ENCODE measurements around the gene PIP5K1A.

Gene PIP5K1A

DNA sequence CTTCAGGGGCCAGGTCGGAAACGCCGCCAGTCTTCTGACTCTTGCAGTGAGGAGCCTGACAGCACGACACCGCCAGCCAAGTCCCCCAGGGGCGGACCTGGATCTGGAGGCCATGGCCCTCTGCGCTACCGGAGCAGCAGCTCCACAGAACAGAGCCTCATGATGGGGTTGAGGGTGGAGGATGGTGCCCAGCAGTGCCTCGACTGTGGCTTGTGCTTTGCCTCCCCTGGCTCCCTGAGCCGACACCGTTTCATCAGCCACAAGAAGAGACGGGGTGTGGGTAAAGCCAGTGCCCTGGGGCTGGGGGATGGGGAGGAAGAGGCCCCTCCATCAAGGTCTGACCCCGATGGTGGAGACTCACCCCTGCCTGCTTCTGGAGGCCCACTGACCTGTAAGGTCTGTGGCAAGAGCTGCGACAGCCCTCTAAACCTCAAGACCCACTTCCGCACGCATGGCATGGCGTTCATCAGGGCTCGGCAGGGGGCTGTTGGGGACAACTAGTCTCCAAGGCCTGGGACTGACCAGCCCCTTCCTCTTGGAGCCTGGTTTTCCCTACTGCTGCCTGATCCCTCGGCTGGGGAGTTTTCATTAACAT lies 92.5 kb downstream of the PIP5K1A start:
- DNase-seq = no peak

DNA sequence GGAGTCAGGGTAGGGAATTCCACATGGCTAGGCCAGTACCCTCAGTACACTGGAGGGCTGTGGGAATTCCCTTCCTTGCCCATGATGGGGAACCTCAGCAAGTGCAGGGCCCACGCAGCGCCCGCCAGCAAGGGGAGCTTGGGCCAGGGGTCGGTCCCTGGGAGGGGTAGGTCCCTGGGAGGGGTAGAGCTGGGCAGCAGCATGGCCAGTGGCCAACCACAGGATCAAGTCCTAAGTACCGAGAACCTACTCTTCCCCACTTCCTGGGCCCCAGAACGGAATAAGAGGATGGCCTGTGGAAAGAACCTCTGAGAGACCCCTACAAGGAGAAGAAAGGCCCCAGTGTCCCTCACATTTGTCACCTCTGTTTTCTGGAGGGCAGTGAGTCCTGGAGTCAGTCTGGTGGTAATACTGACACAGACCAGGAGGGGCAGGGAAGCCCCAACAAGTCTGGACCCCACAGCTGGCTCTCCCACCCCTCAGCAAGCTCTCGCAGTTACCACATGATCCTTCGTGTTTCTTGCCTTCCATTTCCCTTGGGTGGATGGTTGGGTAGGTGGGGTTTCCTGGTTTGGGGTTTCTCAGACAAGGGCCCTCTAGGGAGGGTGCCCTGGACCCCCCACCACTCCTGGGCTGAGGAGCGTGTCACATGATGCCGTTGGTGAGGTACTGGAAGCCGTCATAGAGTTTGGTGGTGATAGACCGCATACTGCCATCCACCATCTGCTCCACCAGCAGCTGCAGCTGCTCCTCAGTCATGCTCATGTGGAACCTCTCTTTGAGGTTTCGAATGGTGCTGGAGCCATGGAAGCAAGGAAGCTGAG lies 94.1 kb downstream of the PIP5K1A start:
- no peak for DNase-seq

DNA sequence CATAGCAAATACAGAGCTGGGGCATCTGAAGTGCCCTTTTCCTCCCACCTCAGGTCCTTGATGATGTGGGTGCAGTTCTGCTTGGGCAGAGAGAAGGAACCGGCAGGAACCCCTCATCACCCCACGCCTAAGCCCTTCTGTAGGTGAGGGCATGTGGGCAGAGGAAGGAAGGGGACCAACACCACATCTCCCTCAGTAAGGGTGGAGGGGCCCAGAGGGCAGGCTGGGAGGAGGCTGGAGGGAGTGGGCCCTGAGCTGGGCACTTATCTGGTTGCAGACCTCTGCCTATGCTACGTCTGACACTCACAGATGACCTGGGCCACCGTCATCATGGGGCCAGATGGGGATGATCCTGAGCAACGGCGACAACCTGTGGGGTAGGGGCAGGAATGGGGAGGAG lies 94.7 kb downstream of the PIP5K1A start:
- no peak for DNase-seq

DNA sequence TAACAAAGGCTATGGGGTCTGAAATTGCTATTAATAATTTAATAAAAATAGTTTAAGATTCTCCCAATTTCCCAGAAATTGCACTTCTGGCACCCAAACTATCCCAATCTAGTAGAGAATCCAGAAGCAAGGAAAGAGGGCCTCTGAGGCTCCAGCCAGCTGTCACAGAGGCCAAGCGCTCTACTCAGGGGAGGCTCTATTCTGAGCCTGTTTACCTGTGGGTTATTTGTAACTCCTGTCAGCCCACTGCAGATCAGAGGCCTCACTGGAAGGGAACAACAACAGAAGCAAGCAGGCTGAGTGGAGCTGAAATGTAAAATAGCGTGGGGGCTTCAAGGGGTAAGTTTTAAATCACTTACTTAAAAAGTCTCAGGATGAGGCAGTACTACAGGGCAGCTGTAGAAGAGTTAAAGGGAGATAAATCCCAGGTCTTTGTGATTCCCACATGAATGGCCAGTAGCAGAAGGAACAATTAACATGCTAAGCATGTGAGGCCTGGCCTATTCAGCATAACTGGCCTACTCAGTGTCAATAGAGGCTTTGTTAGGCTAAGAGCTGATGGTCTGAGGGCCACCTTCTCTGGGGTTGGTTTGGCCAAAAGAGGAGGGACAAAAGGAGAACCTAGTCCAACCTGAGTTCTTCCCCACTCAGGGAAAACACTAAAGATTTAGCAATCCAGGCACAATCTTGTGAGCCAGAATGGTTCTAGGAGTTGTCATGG lies 96.5 kb downstream of the PIP5K1A start:
- DNase-seq = no peak
